GM18870 (cell line): ENCODE data around the gene MYEOV.

Experiments
- ATAC-seq: cut with Tn5 transposase; IDR thresholded peaks from one replicate; pipeline ENCODE4 v1.9.1; 2021; ENCODE audit warnings: moderate library complexity; ENCODE audit not compliant: unreplicated experiment

MYEOV gene

DNA sequence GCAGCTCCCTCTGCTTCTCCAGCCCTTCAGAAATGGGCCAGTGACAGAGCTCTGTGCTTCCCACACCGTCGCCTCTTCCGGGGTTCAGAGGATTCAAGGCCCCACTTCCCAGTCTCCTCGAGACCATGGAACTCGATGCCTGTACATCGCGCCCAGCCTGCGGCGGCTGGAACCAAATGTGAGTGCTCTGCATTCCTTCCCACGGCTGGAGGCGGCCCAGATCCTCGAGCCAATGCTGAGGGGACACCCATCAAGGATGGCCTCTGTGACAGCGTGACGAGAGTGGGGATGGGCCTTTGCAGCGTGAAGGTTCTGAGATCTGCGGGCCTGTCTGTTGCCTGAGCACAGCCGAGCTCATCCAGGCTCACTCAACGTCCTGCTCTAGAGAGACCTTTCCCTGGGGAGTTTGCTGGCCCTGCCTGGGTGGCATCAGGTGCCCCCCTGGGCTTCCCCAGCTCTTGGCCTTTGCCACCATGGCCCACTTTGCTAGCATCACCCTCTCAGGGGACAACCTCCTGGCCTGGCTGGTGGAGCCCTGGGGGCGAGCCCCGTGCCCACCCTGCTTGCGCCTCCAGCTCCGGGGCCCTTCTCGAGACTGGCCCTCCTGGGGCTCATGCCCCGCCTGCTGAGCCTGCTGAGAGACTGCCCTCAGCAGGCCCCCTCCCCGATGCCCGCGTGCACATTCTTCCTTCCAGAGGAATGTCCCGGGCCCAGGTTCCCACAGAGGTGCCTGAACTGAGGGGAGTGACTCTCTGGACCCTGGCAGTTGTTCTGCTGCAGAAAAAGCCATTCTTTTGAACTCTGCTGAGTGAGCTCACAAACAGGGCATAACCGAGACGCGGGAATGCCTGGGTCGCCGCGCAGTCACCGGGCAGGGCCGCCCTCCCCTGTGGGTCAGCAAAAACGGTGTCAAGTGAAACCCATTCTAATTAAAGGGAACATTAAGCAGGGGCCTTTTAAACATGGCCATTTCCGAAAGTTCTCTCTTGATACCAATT lies 7.3 kb upstream of the MYEOV start:
- ATAC-seq, result no peak

GRCh38 chr11:69287968-69288882 lies 5.7 kb upstream of the MYEOV start:
- no peak for ATAC-seq

GRCh38 chr11:69288883-69289242 lies 5.1 kb upstream of the MYEOV start:
- ATAC-seq, result no peak

DNA sequence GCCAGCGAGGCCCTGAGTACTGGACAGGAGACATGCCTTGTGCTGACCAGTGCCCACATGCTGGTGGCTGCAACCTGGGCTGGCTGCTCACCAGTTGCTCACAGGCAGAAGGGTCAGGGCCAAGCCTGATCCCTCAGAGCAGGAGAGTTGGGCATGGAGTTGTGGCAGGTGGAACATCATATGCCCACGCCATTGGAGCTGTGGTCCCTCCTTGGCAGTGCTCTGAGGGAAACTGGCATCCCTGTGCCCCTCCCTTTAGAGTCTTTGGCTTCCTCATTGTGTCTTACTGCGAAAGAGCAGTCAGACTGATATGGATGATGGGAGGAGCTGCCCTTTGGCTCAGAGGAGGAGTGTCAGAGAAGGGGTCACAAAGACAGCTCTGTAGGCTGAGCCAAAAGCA lies 3.1 kb upstream of the MYEOV start:
- no peak for ATAC-seq

- ATAC-seq, result no peak
Observed at GRCh38 chr11:69291459-69292110, 2.4 kb upstream of the MYEOV start.

DNA sequence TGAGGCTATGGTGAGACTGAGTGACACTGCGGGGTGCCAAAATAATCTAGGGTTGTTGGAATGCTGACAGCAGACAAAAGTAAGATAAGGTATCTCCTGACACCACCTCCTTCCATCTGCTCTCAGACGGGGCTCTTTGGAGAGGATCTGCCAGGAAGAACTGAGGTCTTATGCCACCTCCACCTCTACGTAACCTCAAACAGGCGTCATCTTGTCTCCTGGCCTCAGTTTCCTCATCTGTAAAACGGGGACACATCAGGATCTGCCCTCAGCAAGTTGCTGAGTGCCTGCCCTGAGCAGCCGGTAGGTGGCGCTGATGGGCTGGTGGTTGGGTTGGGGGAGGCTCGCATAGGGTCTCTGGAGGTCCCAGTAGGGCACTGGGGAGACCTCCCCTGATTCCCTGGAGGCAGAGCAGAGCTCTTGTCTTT lies 1.7 kb upstream of the MYEOV start:
- ATAC-seq, result no peak

DNA sequence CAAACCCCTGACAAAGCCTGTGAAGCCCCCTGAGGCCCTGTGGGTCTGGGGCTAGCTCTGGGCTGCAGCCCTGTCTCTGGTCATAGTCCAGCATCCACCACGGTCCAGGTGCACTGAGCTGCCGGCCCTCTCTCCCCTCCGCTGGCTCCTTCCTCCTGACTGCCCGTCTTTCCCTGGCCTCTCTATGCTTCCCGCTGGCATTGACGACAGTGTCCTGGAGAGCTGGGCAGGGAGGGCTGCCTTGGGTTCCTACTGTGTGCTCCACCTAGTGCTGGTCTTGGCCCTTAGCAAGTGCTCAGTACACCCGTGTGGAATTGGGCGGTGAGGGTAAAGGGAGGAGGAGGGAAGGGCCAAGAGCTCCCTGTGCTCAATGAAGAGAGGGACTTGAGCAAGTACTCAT lies 868 bp upstream of the MYEOV start:
- no peak for ATAC-seq

DNA sequence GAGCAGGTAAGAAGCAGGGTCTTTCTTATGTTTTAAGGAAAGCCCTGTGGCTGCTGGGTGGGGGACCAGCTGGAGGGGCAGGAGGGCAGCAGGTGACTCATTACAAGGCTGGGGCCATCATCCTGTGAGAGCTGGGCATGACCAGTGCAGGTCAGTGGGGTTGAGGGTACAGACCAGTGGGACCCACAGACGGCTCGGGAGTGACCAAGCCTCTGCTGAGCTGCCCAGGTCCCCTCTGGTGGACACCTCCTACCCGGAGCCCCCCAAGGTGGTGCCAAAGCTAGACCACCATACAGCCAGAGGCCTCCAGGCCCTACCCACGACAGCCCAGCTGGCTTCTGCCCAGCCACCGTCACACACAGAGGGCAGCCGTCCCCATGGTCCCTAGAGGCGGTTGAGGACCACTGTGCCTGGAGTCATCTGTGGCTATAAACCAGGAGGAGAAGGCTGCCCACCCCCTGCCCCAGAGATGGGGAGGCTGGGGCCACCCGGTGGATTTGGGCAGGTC lies 670 bp downstream of the MYEOV start:
- ATAC-seq, result no peak

DNA sequence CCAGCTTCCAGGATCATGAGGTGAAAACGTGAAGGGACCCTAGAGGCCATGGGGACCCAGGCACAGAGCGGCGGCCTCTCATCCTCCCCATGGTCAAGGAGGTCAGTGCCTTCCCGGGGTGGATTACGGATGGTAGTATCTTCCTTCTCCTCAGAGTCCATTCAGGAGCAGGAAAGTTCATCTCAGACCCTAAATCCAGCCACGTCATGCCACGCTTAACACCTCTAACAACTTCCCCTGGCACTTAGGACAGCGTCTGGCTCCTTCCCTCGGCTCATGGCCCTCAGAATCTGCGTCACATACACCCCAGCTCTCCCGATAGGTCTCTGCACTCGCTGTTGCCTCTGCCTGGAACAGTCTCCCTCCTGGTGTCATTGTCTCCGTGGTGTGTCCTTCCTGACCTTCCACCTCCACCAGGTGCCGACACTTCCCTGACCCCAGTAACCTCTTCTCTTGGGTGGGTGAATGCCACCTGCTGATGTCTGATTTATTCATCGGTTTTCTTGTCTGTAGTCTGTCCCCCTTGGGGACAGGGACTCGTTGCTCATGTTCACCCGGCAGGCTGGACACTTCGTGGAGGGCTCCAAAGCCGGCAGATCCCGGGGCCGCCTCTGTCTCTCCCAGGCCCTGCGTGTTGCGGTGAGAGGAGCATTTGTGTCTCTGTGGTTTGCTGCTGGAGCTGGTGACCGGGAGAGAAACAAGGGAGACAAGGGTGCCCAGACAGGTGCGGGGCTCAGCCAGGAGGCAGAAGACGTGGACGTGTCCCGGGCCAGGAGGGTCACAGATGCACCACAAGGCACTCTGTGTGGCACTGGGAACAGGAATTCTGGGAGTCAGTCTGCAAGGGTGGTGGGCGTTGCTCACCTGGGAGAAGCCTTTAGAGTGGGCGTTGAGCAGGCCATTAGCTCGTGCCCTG lies 1.4 kb downstream of the MYEOV start:
- ATAC-seq, result no peak

DNA sequence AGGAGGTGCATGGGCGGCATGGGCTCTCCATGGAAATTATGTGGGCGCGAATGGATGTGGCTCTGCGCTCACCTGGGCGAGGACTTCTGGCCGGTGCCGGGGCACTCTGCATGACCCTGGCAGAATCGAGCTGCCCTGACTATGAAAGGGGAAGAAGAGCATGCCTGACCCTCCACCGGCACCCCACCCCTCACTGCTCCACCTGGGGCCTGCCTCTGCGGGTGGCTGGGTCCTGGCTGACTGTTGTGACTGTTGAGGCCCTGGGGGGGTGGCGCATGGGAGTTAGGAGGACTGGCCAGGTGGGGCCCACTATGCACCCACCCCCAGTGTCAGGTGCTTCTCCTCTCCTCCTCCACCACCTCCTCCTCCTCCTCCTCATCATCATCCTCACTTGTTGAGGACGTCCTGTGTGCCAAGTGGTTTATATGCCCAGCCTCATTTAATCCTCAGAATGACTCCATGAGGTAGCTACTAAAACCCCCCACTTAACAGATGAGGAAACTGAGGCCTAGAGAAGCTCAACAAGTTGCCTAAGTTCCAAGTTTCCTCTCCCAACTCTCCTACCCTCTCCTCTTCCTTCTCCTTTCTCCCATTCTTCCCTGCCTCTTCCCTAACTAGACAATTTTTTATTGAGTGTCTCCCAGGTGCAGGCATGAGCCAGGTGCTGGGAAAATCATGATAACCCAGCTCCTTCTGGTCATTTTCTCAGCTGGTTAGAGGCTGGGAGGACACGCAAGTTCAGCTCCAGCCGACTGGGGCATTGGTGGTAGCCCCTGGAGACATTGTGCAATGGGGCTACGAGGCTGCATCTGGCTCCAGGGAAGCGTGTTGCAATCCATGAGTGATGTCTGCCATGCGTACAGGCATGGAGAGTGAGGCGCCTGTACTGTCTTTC lies 2.3 kb downstream of the MYEOV start:
- no peak for ATAC-seq

DNA sequence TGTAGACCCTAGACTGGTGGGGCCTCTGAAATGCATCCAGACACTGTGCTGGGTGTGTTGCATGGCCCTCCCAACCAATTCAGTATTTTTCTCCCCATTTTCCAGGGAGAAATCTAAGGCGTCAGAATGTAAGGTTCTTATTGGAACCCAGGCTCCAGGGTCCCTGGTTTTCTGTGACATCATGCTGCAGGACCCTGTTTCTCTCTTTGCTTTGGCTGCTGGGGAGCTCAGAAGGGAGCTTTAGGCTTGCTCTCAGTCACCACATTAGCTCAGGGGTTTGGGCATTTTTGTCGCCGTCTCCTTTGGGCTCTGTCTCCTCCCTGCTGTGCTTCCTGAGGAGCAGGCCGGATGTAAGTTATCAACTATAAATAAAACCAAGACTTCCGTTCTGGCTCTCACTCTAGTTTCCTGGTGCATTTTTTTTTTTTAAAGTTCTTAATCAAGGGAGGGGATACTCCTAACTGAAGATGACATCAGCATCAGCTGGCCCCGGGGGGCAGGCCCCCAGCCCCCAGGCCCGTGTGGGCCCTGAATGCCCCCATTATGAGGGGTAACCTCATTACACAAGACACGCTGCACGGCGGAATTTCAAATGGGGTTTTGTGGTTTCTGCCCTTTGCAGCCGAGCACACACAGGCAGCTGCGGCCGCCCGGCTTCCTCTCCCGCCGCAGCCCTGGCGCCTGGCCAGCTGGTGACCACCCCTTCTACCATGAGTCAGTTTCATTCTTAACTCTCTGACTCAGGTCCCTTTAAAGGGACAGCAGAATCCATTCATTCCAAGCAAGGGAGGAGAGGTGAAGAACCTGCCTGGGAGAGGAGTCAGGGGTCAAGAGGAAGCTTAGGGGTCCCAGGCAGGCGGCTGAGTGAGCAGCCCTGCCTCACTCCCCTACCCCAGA lies 3.2 kb downstream of the MYEOV start:
- ATAC-seq, result peak; percentile 46

- no peak for ATAC-seq
Observed at GRCh38 chr11:69297787-69298266, 3.9 kb downstream of the MYEOV start.

DNA sequence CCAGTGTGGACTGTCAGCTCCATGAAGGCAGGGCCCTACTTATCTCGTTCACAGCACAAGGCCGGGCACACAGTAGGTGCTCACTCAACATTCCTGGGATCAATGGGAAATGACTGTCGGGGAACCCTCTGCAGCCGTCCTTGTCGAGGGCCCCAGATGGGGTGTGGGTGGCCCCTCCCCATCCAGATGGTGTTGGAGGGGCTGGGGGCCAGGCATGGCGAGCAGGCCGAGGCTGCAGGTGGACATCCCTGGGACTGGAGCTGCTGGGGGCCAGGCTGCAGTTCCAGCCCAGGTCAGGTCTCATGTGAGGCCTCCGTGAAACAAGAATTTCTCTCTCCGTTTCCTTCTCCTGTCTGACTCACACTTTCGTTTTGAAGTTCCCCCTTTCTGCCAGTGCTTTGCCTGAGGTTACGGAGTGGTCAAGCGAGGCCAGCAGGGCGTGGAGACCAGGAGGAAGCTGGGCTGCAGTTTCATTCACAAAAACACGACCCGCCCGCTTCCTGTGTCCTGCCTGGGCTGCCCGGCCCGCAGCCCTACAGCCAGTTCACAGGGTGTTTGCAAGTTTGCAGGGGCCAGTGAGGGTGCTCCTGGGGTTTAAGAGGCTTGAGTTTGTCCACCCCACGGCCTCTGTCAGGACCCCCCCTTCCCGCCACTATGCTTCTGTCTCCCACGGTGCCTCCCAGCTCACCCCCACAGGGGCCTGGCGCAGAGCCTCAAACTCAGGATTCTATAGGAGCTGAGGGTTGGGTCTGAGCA lies 4.5 kb downstream of the MYEOV start:
- ATAC-seq, result peak; percentile 43

- no peak for ATAC-seq
Observed at GRCh38 chr11:69299023-69299461, 5.1 kb downstream of the MYEOV start.

- no peak for ATAC-seq
Observed at GRCh38 chr11:69299572-69299971, 5.6 kb downstream of the MYEOV start.

- no peak for ATAC-seq
Observed at GRCh38 chr11:69300120-69301060, 6.4 kb downstream of the MYEOV start.
